ENCODE results near the gene PLEKHA8. TPM values are rescaled to one million over a fixed set of nuclear protein-coding genes. Genes with fewer than 3 reads are reported as not detected.

The PLEKHA8 gene
- total RNA-seq, 2 experiments from 2014 or later: 16.8 to 17.1 TPM

DNA sequence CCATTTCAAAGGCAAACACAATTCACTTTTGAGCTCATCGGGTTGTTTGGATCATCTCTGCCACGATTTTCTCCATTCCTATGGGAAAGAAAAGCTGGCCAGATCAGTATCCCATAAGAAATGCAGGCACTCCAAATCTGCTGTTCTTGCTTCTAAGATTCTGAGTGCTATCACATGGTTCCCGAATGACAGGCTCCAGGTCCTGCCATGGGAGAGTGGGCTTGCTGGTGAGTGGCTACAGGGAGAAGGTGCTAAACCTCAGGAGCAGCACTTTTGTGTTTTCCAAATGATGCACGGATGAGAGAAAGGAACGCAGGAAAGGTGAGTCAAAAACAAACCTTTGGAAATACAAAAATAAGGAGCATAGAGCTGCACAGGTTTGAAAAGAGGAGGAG is 138.6 kb downstream of the PLEKHA8 start:
- ATAC-seq: no peak
- no peaks in the 10 kb centered on the region for H3K9me3 Mint-ChIP-seq
- intact Hi-C loops (cut with micrococcal nuclease): loop anchor here (10.0 kb wide), 1 partner anchor 108 kb away; no protein-coding TSS in a partner anchor
- POLR2A ChIA-PET: no interaction called here
- H3K4me3 Mint-ChIP-seq: no peak overlapping the region
- no peaks in the 10 kb centered on the region for H3K27me3 Mint-ChIP-seq
- H3K36me3 Mint-ChIP-seq (ENCODE audit: low read depth): no peaks in the 10 kb centered on the region
- CTCF ChIA-PET: interaction anchor here (1.4 kb wide), 2 partner anchors 13 to 109 kb away, joined by 4 to 5 read pairs; no protein-coding TSS in a partner anchor
- peaks cover 21% of the 10 kb centered on the region for H3K4me1 Mint-ChIP-seq (ENCODE audit: low read depth)
- no peak for DNase-seq
- TF ChIP-seq, protein P1, sequence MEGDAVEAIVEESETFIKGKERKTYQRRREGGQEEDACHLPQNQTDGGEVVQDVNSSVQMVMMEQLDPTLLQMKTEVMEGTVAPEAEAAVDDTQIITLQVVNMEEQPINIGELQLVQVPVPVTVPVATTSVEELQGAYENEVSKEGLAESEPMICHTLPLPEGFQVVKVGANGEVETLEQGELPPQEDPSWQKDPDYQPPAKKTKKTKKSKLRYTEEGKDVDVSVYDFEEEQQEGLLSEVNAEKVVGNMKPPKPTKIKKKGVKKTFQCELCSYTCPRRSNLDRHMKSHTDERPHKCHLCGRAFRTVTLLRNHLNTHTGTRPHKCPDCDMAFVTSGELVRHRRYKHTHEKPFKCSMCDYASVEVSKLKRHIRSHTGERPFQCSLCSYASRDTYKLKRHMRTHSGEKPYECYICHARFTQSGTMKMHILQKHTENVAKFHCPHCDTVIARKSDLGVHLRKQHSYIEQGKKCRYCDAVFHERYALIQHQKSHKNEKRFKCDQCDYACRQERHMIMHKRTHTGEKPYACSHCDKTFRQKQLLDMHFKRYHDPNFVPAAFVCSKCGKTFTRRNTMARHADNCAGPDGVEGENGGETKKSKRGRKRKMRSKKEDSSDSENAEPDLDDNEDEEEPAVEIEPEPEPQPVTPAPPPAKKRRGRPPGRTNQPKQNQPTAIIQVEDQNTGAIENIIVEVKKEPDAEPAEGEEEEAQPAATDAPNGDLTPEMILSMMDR (IDR thresholded peaks at IDR 0.05): no peak
- no peak overlapping the region for H3K27ac Mint-ChIP-seq

DNA sequence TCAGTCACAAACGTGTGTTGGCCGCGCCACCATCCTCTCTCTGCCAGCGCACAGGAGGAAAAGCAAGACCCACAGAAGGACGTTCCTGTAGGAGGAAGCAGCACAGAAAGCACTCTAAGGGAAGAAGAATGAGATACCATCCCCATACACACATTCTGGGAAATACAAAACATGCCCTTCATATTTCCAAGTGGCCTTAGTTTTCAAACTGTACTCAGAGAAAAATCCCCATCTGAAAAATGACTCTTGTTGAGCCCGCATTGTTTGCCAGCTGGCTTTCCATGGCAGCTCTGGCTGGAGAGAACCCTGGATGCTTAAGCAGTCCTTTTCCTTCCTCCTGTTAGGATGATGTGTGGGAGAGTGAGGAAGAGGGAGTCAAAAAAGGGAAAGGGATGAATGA is 139.7 kb downstream of the PLEKHA8 start:
- intact Hi-C loops (cut with micrococcal nuclease): loop anchor here (10.0 kb wide), 1 partner anchor 107 kb away; no protein-coding TSS in a partner anchor
- no peak overlapping the region for H3K4me3 Mint-ChIP-seq
- ATAC-seq: no peak
- ChIA-PET CTCF (interaction anchor here (1.4 kb wide), 1 partner anchor 12 kb away, joined by 5 read pairs; no protein-coding TSS in a partner anchor), POLR2A (interaction anchor here (0.6 kb wide), 1 partner anchor 155 kb away, joined by 4 read pairs; no protein-coding TSS in a partner anchor)
- no peaks in the 10 kb centered on the region for H3K9me3 Mint-ChIP-seq
- peaks cover 12% of the 10 kb centered on the region for H3K4me1 Mint-ChIP-seq (ENCODE audit: low read depth)
- H3K36me3 Mint-ChIP-seq (ENCODE audit: low read depth): no peaks in the 10 kb centered on the region
- no peaks in the 10 kb centered on the region for H3K27me3 Mint-ChIP-seq
- DNase-seq: no peak
- TF ChIP-seq, protein P1 (IDR thresholded peaks at IDR 0.05): no peak
- H3K27ac Mint-ChIP-seq: no peak overlapping the region

DNA sequence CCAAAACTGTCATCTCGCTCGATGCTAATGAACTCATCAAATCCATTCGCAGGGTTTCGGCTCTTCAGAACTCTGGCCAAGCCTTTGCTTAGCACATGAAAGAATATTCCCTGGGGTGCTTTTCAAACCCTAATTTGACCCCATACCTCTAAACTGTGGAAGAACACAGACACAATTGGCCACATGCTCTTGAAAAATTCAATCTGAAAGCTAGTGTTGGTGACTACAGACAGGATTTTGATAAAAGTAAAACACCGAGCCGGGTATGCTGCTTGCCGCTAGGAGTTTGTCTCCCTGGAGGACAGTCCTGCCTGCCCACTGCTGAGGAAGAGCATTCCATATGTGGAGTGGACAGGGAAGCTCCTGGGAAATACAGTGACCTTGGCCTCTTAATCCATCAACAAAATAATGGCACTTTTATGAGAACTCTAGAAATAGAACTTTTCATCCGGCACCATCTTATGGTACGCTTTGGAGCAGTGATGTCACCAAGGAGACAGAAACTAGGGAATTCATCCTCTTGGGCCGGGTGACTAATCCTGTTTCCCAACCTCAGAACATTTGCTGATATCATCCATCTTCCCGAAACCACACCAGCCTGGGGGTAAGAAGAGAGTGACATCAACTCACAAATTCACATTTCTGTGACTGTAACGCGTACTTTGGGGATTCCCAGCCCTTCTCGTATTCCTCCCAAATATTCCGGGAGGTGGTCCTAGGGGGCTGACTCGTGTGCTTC is 140.8 kb downstream of the PLEKHA8 start:
- TF ChIP-seq, protein P1 (IDR thresholded peaks at IDR 0.05): no peak
- POLR2A ChIA-PET: no interaction called here
- no peak overlapping the region for H3K4me3 Mint-ChIP-seq
- CTCF ChIA-PET: interaction anchor here (0.9 kb wide), 1 partner anchor 107 kb away, joined by 5 read pairs; no protein-coding TSS in a partner anchor
- H3K27ac Mint-ChIP-seq: no peak overlapping the region
- no peaks in the 10 kb centered on the region for H3K36me3 Mint-ChIP-seq (ENCODE audit: low read depth)
- ATAC-seq: no peak
- H3K27me3 Mint-ChIP-seq: no peaks in the 10 kb centered on the region
- intact Hi-C loops (cut with micrococcal nuclease): loop anchor here (10.0 kb wide), 1 partner anchor 106 kb away; no protein-coding TSS in a partner anchor
- DNase-seq: no peak
- H3K9me3 Mint-ChIP-seq: no peaks in the 10 kb centered on the region
- peaks cover 1% of the 10 kb centered on the region for H3K4me1 Mint-ChIP-seq (ENCODE audit: low read depth)

DNA sequence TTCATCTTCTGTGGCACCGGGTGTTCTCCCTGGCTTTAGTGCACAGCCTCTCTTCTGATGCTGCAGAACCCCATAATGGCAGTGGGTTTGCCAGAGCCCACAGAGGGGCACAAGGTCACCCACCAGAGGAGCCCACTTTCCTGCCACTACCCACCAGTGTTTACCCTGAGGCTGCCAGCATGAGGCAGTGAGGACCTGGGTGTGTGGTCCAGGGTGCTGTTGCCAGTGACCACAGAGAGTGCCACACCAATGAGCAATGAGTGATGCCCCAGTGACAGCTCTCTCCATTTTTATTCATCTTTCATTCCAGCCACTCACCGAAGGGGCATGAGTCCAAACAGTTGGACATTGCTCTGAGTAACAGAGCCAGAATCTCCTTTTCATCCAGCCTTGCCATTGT is 141.4 kb downstream of the PLEKHA8 start:
- ChIA-PET CTCF (no interaction called here), POLR2A (no interaction called here)
- no peaks in the 10 kb centered on the region for H3K36me3 Mint-ChIP-seq (ENCODE audit: low read depth)
- H3K9me3 Mint-ChIP-seq: no peaks in the 10 kb centered on the region
- H3K27me3 Mint-ChIP-seq: no peaks in the 10 kb centered on the region
- H3K4me3 Mint-ChIP-seq: no peak overlapping the region
- intact Hi-C loops (cut with micrococcal nuclease): loop anchor here (10.0 kb wide), 1 partner anchor 105 kb away; no protein-coding TSS in a partner anchor
- ATAC-seq: no peak
- no peak for DNase-seq
- TF ChIP-seq, protein P1 (IDR thresholded peaks at IDR 0.05): no peak
- no peak overlapping the region for H3K27ac Mint-ChIP-seq
- no peaks in the 10 kb centered on the region for H3K4me1 Mint-ChIP-seq (ENCODE audit: low read depth)
